ENCODE data around the gene SLC1A2.

Gene SLC1A2

DNA sequence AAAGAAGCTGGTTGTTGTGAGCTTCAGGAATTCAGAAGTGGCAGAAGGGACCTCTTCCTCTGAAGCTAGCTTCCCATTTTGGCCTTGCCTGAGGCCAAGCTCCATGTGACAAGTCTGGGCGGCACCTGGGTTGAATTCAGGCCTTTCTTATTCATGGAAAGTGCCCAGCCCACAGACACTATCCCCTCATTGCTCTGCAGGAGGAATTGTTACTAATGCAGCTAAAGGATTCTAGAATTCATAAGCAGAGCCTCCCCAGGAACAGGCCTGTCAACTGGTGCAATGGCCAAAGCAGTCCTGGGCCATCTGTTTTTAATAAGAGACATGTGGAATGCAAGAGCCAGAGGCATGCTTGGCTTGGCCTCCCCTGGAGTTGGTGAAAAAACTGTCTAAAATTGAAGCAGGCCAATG is 71.4 kb downstream of the SLC1A2 start:
- H3K27me3 ChIP-seq (ENCODE audit: insufficient read depth, poor library complexity, severe bottlenecking) = no peaks in the 10 kb centered on the region
- no peak for TF ChIP-seq SPI1 (IDR thresholded peaks at IDR 0.05; ENCODE audit: borderline replicate concordance, low read depth)
- TF ChIP-seq, protein P1, sequence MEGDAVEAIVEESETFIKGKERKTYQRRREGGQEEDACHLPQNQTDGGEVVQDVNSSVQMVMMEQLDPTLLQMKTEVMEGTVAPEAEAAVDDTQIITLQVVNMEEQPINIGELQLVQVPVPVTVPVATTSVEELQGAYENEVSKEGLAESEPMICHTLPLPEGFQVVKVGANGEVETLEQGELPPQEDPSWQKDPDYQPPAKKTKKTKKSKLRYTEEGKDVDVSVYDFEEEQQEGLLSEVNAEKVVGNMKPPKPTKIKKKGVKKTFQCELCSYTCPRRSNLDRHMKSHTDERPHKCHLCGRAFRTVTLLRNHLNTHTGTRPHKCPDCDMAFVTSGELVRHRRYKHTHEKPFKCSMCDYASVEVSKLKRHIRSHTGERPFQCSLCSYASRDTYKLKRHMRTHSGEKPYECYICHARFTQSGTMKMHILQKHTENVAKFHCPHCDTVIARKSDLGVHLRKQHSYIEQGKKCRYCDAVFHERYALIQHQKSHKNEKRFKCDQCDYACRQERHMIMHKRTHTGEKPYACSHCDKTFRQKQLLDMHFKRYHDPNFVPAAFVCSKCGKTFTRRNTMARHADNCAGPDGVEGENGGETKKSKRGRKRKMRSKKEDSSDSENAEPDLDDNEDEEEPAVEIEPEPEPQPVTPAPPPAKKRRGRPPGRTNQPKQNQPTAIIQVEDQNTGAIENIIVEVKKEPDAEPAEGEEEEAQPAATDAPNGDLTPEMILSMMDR (IDR thresholded peaks at IDR 0.05; ENCODE audit: insufficient read depth, low read length) = no peak
- TF ChIP-seq, protein P2, sequence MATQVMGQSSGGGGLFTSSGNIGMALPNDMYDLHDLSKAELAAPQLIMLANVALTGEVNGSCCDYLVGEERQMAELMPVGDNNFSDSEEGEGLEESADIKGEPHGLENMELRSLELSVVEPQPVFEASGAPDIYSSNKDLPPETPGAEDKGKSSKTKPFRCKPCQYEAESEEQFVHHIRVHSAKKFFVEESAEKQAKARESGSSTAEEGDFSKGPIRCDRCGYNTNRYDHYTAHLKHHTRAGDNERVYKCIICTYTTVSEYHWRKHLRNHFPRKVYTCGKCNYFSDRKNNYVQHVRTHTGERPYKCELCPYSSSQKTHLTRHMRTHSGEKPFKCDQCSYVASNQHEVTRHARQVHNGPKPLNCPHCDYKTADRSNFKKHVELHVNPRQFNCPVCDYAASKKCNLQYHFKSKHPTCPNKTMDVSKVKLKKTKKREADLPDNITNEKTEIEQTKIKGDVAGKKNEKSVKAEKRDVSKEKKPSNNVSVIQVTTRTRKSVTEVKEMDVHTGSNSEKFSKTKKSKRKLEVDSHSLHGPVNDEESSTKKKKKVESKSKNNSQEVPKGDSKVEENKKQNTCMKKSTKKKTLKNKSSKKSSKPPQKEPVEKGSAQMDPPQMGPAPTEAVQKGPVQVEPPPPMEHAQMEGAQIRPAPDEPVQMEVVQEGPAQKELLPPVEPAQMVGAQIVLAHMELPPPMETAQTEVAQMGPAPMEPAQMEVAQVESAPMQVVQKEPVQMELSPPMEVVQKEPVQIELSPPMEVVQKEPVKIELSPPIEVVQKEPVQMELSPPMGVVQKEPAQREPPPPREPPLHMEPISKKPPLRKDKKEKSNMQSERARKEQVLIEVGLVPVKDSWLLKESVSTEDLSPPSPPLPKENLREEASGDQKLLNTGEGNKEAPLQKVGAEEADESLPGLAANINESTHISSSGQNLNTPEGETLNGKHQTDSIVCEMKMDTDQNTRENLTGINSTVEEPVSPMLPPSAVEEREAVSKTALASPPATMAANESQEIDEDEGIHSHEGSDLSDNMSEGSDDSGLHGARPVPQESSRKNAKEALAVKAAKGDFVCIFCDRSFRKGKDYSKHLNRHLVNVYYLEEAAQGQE (IDR thresholded peaks at IDR 0.05; ENCODE audit: insufficient replicate concordance, low read depth) = no peak
- TF ChIP-seq POLR2AphosphoS5 (IDR thresholded peaks at IDR 0.05; ENCODE audit: low read depth) = no peak
- TF ChIP-seq GABPA (IDR thresholded peaks at IDR 0.05; ENCODE audit: low read depth) = no peak
- H3K4me3 ChIP-seq (replicated peaks; ENCODE audit: insufficient read depth, low read length) = no peak overlapping the region
- DNase-seq (ENCODE audit: low read depth in 1 of 2, low spot score in 1 of 2) = no peak
- H3K27ac ChIP-seq (replicated peaks) = no peak overlapping the region

DNA sequence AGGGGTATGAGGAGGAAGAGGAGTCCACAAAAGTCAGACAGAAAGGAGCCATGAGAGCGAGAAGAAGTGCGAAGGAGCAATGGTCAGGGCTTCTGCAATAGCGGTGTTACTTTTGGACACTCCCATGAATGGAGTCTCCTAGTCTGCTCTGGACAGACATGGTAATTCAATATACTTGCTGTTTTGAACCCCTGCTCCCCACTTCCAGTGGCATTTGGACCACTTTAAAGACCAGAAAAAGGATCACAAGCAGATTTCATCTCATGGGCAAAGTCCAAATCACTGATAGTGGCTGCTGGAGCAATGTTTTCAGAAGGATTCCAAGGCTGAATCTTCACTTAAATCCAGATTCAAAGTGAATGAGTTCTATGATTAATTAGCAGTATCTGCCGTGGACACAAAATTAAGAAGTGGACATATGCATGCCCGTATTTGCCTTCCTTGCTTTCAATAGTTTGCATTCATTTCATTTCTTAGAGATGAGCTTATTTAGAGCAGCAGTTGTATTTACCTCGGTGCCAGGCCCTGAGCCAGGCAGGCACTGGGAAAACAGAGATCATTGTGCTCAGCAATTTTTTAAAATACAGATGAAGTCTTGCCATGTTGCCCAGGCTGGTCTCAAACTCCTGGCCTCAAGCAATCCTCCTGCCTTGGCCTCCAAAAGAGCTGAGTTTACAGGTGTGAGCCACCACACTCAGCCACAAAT is 72.0 kb downstream of the SLC1A2 start:
- TF ChIP-seq, protein P1 (IDR thresholded peaks at IDR 0.05; ENCODE audit: insufficient read depth, low read length) = no peak
- no peak for TF ChIP-seq POLR2AphosphoS5 (IDR thresholded peaks at IDR 0.05; ENCODE audit: low read depth)
- no peak for TF ChIP-seq SPI1 (IDR thresholded peaks at IDR 0.05; ENCODE audit: borderline replicate concordance, low read depth)
- TF ChIP-seq, protein P2 (IDR thresholded peaks at IDR 0.05; ENCODE audit: insufficient replicate concordance, low read depth) = no peak
- no peak for TF ChIP-seq GABPA (IDR thresholded peaks at IDR 0.05; ENCODE audit: low read depth)
- Histone ChIP-seq H3K27ac (replicated peaks) (no peak overlapping the region), H3K4me3 (replicated peaks; ENCODE audit: insufficient read depth, low read length) (no peak overlapping the region), H3K27me3 (ENCODE audit: insufficient read depth, poor library complexity, severe bottlenecking) (no peaks in the 10 kb centered on the region)
- DNase-seq (ENCODE audit: low read depth in 1 of 2, low spot score in 1 of 2) = no peak

DNA sequence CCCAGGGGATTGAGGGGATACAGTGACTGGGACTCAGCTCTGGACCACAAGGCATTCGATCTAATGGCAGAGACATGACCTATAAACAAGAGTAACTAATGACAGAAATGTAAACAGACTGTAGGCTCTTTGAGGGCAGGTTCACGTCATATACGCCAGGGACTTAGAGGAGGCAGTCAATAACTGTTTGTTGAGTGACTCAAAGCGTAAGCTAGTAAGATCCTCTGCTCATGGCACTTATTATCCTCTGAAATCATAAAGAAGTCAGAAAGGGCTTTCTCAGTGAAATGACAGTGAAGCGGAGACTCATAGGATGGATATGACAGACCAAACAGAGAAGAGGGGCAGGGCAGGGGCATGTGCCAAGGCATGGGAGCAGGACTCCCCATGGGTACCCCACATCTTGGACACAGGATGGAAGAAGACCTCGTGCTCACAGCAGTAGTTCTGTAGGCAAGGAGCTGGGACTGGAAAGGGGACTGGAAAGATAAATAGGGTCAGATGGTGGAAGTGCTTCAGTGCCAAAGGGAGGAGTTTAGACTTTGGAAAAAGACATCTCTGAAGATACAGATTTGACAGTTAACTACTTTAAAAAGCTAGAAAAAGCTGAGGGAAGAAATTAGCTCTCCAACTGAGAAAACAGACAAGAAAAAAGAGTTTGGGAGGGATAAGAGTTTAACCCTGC is 72.7 kb downstream of the SLC1A2 start:
- Histone ChIP-seq H3K27ac (replicated peaks) (no peak overlapping the region), H3K27me3 (ENCODE audit: insufficient read depth, poor library complexity, severe bottlenecking) (no peaks in the 10 kb centered on the region), H3K4me3 (replicated peaks; ENCODE audit: insufficient read depth, low read length) (no peak overlapping the region)
- TF ChIP-seq SPI1 (IDR thresholded peaks at IDR 0.05; ENCODE audit: borderline replicate concordance, low read depth) (no peak), POLR2AphosphoS5 (IDR thresholded peaks at IDR 0.05; ENCODE audit: low read depth) (no peak), GABPA (IDR thresholded peaks at IDR 0.05; ENCODE audit: low read depth) (no peak)
- TF ChIP-seq, protein P1 (IDR thresholded peaks at IDR 0.05; ENCODE audit: insufficient read depth, low read length) = no peak
- TF ChIP-seq, protein P2 (IDR thresholded peaks at IDR 0.05; ENCODE audit: insufficient replicate concordance, low read depth) = no peak
- DNase-seq (ENCODE audit: low read depth in 1 of 2, low spot score in 1 of 2) = no peak
